Ramos (cell line): ENCODE results near the gene PRUNE1.

ENCODE experiments used
- in situ Hi-C: fragments of 300-500 bp; cut with MboI; formaldehyde crosslinking; loops from one replicate; pipeline ENCODE4 v1.14.3; 2022; ENCODE audit warnings: low sequenced_read_pairs; ENCODE audit not compliant: unreplicated experiment

Gene PRUNE1

GRCh38 chr1:151001602-151002001 lies 6.6 kb upstream of the PRUNE1 start:
- in situ Hi-C loops = no loop called here

- in situ Hi-C loops = no loop called here
Measured at GRCh38 chr1:151002051-151002450, 6.2 kb upstream of the PRUNE1 start.

GRCh38 chr1:151002611-151003010 lies 5.6 kb upstream of the PRUNE1 start:
- in situ Hi-C loops = no loop called here

- in situ Hi-C loops = no loop called here
Measured at GRCh38 chr1:151003180-151003579, 5.1 kb upstream of the PRUNE1 start.

DNA sequence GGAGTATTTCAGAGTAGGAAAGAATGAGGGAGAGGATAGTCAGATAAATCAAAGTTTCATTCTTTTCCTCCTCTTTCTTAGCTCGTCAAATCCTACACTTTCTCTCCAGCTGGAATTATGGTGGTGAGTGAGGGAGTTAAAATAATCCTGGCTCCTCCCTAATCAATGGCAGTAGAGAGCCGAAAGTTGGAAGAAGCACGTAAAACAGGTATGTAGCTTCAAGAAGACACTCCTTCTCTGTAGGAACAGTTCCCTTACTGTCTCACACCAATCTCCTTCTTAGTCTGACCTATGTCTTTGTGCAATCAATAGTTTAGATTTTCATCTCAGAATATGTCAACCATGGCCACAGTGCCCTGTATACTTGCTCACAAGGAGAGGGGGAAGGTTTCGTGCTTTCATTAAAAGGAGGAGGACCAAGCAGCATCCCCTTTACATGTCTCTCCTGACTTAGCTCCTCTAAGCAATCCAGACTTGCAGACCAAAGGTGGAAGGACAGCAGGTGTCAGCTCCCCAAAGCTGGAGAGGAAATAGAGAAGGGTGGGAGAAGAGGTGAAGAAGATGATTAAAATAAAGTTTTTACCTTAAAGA lies 2.4 kb upstream of the PRUNE1 start:
- in situ Hi-C loops = no loop called here

- in situ Hi-C loops = no loop called here
Measured at GRCh38 chr1:151006327-151007052, 1.8 kb upstream of the PRUNE1 start, which contains the start of gene MINDY1. MINDY1 (minus strand) TSS chr1:151006902; CDS start chr1:151002617, 4,285 bp downstream.

DNA sequence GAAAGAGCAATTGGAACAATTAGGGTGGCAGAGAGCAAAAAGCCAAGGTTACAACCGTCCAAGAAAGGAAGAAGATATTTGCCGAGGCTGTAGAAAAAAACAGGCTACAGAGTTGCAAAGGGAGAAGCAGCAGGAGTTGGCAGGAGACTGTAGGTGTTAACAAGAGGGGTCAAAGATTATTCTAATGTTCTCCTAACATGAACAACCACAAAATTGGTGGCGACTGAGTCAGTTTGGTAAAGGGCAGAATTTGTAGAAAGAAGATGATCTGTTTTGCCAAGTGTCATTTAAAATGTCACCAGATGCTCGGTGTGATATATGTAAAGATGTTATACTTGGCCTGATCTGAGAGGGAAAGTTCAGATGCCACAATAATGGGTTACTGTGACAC lies 401 bp upstream of the PRUNE1 start:
- in situ Hi-C loops = no loop called here

GRCh38 chr1:151009206-151009587 lies 948 bp downstream of the PRUNE1 start:
- in situ Hi-C loops = no loop called here

DNA sequence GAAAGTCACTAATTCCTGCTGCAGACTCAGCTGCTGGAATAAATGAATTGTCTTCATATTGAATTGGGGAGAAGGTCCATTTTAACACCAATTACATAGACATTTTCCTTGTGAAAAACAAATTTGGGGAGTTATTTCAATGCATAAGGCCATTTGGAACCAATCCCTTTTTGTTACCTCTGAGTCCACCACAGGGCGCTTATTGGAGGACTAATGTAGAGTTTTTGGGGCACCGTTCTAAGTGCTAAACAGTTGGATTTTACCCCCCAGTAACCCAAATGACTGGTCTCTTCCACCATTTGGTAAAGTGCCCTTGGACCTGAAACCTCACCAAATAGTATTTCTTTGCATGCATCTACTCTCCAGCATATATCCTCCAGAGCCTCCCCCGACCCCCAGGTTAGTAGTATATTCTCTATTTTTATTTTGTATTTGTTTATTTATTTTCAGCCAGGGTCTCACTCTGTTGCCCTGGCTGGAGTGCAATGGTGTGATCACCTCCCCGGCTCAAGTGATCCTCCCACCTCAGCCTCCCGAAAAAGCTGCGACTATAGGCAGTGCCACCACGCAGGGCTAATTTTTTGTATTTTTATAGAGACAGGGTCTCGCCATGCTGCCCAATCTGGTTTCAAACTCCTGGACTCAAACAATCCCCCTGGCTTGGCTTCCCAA lies 1.6 kb downstream of the PRUNE1 start:
- in situ Hi-C loops = no loop called here

- in situ Hi-C loops = no loop called here
Measured at GRCh38 chr1:151010346-151010726, 2.1 kb downstream of the PRUNE1 start.

DNA sequence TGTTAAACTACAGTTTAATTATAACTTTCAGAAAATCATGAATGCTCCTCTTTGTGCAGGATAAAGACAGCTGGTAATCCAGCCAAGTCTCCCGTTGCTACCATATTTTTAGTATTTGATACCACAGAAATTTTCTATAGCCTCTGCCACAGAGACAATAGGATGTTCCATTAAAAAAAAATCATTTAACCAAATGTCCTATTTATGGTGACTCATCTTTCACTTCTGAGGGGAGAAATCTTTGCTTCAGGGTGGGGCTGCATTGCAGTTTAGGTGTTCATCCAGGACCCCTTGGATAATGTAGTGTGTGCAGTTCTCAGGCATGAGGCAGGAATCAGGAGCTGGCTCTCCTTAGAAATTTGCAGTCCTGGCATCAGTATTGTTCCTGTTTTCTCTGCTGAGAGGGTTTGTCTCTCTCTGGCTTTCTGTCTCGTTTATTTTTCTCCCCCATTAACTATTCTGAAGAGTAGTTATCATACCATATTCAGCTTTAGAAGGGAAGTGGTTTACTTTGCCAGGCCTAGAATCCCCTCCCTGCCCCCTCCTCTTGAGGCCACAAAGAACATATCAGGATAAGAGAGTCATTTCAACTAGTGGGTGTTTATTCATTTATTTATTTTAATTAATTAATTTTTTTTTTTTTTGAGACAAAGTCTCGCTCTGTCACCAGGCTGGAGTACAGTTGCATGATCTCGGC lies 3.1 kb downstream of the PRUNE1 start:
- in situ Hi-C loops = no loop called here

- in situ Hi-C loops = no loop called here
Measured at GRCh38 chr1:151012684-151013471, 4.6 kb downstream of the PRUNE1 start.

GRCh38 chr1:151013518-151013917 lies 5.3 kb downstream of the PRUNE1 start:
- in situ Hi-C loops = no loop called here

DNA sequence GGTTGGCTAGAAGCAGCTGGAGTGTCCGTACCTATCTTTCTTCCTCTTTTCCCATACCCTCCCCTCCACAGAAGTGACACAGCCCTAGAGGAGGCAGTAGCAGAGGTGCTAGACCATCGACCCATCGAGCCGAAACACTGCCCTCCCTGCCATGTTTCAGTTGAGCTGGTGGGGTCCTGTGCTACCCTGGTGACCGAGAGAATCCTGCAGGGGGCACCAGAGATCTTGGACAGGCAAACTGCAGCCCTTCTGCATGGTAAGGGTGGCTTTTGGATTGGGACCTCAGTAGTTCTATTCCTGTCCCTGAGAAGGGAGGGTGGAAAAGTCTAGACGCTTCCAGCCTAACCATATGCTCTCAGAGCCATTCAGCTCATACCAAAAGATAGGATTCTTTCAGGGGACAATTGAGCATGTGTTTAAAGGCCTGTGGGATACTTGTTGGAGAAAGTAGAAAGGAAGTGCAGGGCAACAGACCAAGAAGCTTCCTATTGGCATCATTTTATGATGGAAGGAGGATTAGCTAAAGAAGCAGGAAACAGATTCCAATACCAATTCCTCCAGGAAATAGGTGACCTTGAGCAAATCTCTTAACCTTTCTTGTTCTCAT lies 16.4 kb downstream of the PRUNE1 start:
- in situ Hi-C loops = no loop called here

DNA sequence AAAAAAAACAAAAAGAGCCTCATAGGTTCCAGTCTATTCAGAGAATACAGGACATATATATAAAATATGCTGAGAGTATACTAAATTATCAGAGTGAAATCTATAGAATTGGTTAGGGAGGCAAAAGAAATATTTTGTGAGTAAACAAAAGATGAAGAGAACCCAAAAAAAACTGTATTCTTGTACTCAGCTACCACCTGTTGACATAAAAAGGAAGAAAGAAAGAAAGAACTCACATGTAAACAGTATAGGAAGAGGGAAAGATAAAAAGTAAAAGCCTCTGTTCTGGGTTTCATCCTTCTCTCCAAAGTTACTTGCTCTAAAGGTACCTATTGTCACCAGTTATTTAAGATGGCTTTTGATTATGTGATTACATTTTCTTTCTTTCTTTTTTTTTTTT lies 18.2 kb downstream of the PRUNE1 start:
- in situ Hi-C loops = no loop called here

DNA sequence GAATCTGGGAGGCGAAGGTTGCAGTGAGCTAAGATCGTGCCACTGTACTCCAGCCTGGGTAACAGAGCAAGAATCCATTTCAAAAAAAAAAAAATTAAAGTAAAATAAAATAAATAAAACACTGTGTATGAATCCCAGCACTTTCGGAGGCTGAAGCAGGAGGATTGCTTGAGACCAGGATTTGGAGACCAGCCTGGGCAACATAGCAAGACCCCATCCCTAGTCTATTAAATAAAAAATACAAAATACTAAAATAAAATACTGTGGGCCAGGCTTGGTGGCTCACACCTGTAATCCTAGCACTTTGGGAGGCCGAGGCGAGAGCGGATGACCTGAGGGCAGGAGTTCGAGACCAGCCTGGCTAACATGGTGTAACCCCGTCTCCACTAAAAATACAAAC lies 23.9 kb downstream of the PRUNE1 start:
- in situ Hi-C loops = no loop called here

DNA sequence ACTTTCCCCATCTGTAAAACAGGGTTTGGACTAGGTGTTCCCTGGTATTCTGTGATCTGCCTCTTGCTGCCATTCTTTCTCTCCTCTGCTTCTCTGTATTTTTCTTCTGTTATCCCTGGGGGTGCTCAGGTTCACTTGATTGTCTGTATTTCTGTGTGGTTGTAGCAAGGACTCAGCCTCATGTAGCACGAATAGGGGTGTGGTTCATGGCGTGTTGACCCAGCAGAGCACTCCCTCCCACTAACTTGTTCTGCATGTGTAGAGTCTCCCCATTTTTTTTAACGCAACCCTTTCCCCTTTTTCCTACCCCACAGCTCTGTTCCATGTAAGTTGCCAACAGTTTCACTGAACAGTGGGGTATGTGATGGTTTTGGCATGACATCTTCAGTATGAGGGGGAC lies 26.9 kb downstream of the PRUNE1 start:
- in situ Hi-C loops = no loop called here

DNA sequence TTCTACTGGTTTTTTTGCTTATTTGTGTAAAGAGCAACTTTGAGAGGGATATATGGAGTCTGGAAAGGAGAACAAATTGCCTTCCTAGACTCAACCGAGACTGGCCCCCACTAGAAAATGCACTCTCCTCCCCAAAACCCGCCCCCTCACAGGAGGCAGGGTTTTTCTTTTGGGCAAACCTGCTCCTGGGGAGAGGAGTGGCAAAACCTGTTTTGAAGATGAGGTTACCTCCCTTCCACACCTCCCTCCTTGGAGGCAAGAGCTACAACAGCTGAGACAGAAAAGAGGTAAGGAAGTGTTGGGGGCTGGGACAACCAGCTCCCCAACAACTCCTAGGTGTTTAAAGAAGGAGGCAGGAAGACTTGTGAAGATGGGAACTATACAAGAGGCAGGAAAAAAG lies 28.1 kb downstream of the PRUNE1 start, which contains the start of gene BNIPL:
TSS of gene BNIPL (plus strand) at position 231 of the 400 bp plus-strand sequence. CDS start at position 371, 140 bp downstream.
- in situ Hi-C loops = no loop called here

DNA sequence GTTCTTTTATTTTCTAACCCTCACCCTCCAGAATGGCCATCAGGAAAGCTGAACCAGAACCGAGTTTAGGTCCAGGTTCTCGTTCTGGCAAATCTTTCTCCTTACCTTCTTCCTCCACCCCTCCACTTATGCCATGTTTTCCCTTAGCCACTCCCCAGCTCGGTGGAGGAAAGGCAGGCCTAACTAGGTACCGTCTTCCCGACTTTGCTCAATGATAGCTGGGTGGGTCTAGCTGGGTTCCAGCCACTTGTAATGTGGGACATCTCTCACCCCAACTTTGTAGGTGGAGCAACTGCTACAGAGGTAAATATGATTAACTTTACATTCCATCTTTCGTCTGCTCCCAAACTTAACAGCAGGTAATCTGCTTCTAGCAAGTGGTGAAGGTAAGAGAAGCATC lies 28.8 kb downstream of the PRUNE1 start:
- in situ Hi-C loops = no loop called here

DNA sequence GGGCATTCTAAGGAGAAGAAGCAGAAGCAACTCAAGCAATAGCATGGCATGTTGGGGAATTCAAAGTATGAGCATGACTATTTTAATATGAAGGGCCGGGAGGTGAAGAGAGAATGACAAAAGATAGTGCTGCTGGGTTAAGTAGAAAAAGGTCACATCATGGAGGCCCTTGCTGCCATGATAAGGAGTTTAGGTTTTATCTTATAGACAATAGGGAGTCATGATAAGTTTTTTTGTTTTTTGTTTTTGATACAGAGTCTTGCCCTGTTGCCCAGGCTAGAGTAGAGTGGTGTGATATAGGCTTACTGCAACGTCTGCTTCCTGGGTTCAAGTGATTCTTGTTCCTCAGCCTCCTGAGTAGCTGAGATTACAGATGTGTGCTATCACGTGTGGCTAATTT lies 31.3 kb downstream of the PRUNE1 start:
- in situ Hi-C loops = no loop called here
